Trophoblast cell (in vitro differentiated cells and primary cell): ENCODE results near the gene TMEM178B.
A peak's percentile ranks its signal among the peaks of the same experiment; 100 is the strongest.

Experiments
- DNase-seq, 2 donors: peaks; one replicate each; pipeline ENCODE4 v3.0.0-alpha.2; 2016
- H2AFZ ChIP-seq: 2 replicates; pipeline ENCODE4 v1.6.1; 2013; ENCODE audit warnings: low read length, moderate library complexity, mild to moderate bottlenecking; ENCODE audit not compliant: insufficient read depth, poor library complexity
- H2AK5ac ChIP-seq: 2 replicates; pipeline ENCODE4 v1.6.1; 2013; ENCODE audit warnings: mild to moderate bottlenecking, low read length
- H2BK120ac ChIP-seq: 2 replicates; pipeline ENCODE4 v1.6.1; 2013; ENCODE audit warnings: low read length, mild to moderate bottlenecking, moderate library complexity; ENCODE audit not compliant: insufficient read depth, poor library complexity
- H2BK12ac ChIP-seq: 2 replicates; pipeline ENCODE4 v1.6.1; 2013; ENCODE audit warnings: mild to moderate bottlenecking, low read length, moderate library complexity
- H2BK5ac ChIP-seq: 2 replicates; pipeline ENCODE4 v1.6.1; 2013; ENCODE audit warnings: low read length, low read depth, moderate library complexity, mild to moderate bottlenecking; ENCODE audit not compliant: poor library complexity
- H3K14ac ChIP-seq: 2 replicates; pipeline ENCODE4 v1.6.1; 2013; ENCODE audit warnings: mild to moderate bottlenecking, low read length
- H3K18ac ChIP-seq: 2 replicates; pipeline ENCODE4 v1.6.1; 2013; ENCODE audit warnings: mild to moderate bottlenecking, low read length
- H3K23ac ChIP-seq: 2 replicates; pipeline ENCODE4 v1.6.1; 2013; ENCODE audit warnings: low read length
- H3K27ac ChIP-seq: 2 replicates; pipeline ENCODE4 v1.5.1; 2013; ENCODE audit warnings: low read depth, mild to moderate bottlenecking, inconsistent platforms, low read length, moderate library complexity
- H3K27me3 ChIP-seq: 2 replicates; pipeline ENCODE4 v1.6.1; 2013; ENCODE audit warnings: inconsistent platforms, mild to moderate bottlenecking, low read length, moderate library complexity; ENCODE audit not compliant: insufficient read depth
- H3K36me3 ChIP-seq, 2 experiments: 1 replicate in 1 of 2; 2 replicates in 1 of 2; pipeline ENCODE4 v1.6.1; 2013; ENCODE audit warnings: low read length in 2 of 2, mild to moderate bottlenecking in 2 of 2, moderate library complexity in 1 of 2; ENCODE audit not compliant: insufficient read depth in 2 of 2, control insufficient read depth in 1 of 2
- H3K4ac ChIP-seq: 2 replicates; pipeline ENCODE4 v1.6.1; 2013; ENCODE audit warnings: low read depth, mild to moderate bottlenecking, low read length, moderate library complexity
- H3K4me1 ChIP-seq, 2 experiments: 1 replicate in 1 of 2; 2 replicates in 1 of 2; pipeline ENCODE4 v1.6.1; 2013; ENCODE audit warnings: low read length in 2 of 2, mild to moderate bottlenecking in 2 of 2, moderate library complexity in 1 of 2; ENCODE audit not compliant: insufficient read depth in 2 of 2, control insufficient read depth in 1 of 2
- H3K4me2 ChIP-seq: 2 replicates; pipeline ENCODE4 v1.6.1; 2013; ENCODE audit warnings: inconsistent platforms, mild to moderate bottlenecking, low read length, moderate library complexity
- H3K4me3 ChIP-seq: 2 replicates; pipeline ENCODE4 v1.5.1; 2013; ENCODE audit warnings: mild to moderate bottlenecking, low read depth, low read length, inconsistent platforms
- H3K79me1 ChIP-seq: one replicate; pipeline ENCODE4 v1.6.1; 2013; ENCODE audit warnings: low read length
- H3K79me2 ChIP-seq: 2 replicates; pipeline ENCODE4 v1.6.1; 2013; ENCODE audit warnings: low read length, mild to moderate bottlenecking; ENCODE audit not compliant: control insufficient read depth, insufficient read depth, poor library complexity
- H3K9ac ChIP-seq: 2 replicates; pipeline ENCODE4 v1.6.1; 2013; ENCODE audit warnings: mild to moderate bottlenecking, low read length
- H3K9me3 ChIP-seq: 2 replicates; pipeline ENCODE4 v1.6.1; 2013; ENCODE audit warnings: low read depth, mild to moderate bottlenecking, control low read depth, inconsistent platforms, low read length; ENCODE audit not compliant: insufficient read depth
- H4K12ac ChIP-seq: 2 replicates; pipeline ENCODE4 v1.6.1; 2013; ENCODE audit warnings: low read depth, mild to moderate bottlenecking, low read length, moderate library complexity
- H4K8ac ChIP-seq: 2 replicates; pipeline ENCODE4 v1.6.1; 2013; ENCODE audit warnings: low read depth, mild to moderate bottlenecking, low read length, moderate library complexity
- H4K91ac ChIP-seq: one replicate; pipeline ENCODE4 v1.6.1; 2013; ENCODE audit warnings: low read depth, mild to moderate bottlenecking, low read length, moderate library complexity
- WGBS: extraction: QIAGEN DNeasy Blood & Tissue Kit; methylation state at CpG from one replicate; pipeline ENCODE4 v1.1.7; 2013; ENCODE audit warnings: missing lambda C conversion rate; ENCODE audit not compliant: insufficient read length, insufficient coverage; ENCODE audit errors: extremely low coverage; 5-methylcytosine and 5-hydroxymethylcytosine counted together

TMEM178B gene

DNA sequence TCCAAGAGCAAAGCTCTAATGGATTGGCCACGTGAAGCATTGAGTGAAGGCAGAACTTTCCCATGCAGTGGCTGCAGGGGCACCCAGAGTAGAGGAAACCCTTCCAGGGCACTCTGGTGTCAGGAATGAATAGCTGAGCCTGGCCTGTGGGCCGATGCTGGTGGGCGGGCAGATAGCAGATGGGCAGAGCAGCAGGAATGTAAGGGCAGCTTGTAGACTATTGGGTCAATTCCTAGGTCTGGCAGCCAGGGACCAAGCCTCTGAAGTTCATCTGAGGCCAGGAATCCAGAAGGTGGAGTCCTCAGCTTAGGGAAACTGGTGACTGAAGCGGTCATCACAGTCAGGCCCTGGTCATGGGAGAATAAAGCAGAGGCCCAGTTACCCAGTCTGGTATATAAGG is 115.4 kb downstream of the TMEM178B start:
- Histone ChIP-seq H3K4ac (no peak overlapping the region), H3K36me3 (no peaks in the 10 kb centered on the region), H2AFZ (no peak overlapping the region), H3K14ac (no peak overlapping the region), H2AK5ac (no peak overlapping the region), H4K8ac (no peak overlapping the region), H2BK120ac (no peak overlapping the region), H4K12ac (no peak overlapping the region), H3K4me3 (no peak overlapping the region), H3K9ac (no peak overlapping the region), H3K4me1 (no peaks in the 10 kb centered on the region), H2BK5ac (no peak overlapping the region), H3K27me3 (no peaks in the 10 kb centered on the region), H3K79me1 (no peaks in the 10 kb centered on the region), H3K18ac (no peak overlapping the region), H3K79me2 (no peaks in the 10 kb centered on the region), H3K4me2 (no peak overlapping the region), H3K27ac (no peak overlapping the region), H4K91ac (no peak overlapping the region), H2BK12ac (no peak overlapping the region), H3K9me3 (no peaks in the 10 kb centered on the region), H3K23ac (no peak overlapping the region)
- DNase-seq, result peak in 1 of 2 donors; percentile 7
- no CpG with 5 or more reads among the region's 4 CpGs for WGBS

DNA sequence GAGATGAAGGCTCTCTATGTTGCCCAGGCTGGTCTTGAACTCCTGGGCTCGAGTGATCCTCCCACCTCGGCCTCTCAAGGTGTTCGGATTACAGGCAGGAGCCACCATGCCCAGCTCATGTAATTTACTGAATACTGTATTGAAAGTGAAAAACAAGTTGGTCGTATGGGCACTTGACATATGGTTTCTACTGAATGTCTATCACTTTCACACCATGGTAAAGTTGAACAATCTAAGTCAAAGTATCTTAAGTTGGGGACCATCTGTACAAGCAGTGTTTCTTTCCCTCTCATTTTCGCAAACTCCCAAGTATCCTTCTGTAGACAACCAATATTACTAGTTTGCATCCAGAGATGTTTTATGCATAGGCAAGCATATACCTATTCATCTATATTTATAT is 116.6 kb downstream of the TMEM178B start:
- H3K27me3 ChIP-seq, result no peaks in the 10 kb centered on the region
- no peaks in the 10 kb centered on the region for H3K4me1 ChIP-seq
- H3K4ac ChIP-seq, result no peak overlapping the region
- no peaks in the 10 kb centered on the region for H3K79me2 ChIP-seq
- DNase-seq, result no peak
- H4K12ac ChIP-seq, result no peak overlapping the region
- no peak overlapping the region for H4K91ac ChIP-seq
- no peak overlapping the region for H3K4me3 ChIP-seq
- no peak overlapping the region for H3K9ac ChIP-seq
- H3K23ac ChIP-seq, result no peak overlapping the region
- no peak overlapping the region for H3K18ac ChIP-seq
- WGBS, result no CpG with 5 or more reads among the region's 5 CpGs
- H2AFZ ChIP-seq, result no peak overlapping the region
- H4K8ac ChIP-seq, result no peak overlapping the region
- H2BK120ac ChIP-seq, result no peak overlapping the region
- H3K79me1 ChIP-seq, result no peaks in the 10 kb centered on the region
- H3K27ac ChIP-seq, result no peak overlapping the region
- no peak overlapping the region for H2BK5ac ChIP-seq
- no peak overlapping the region for H3K14ac ChIP-seq
- no peak overlapping the region for H3K4me2 ChIP-seq
- H2BK12ac ChIP-seq, result no peak overlapping the region
- no peak overlapping the region for H2AK5ac ChIP-seq
- H3K9me3 ChIP-seq, result no peaks in the 10 kb centered on the region
- H3K36me3 ChIP-seq, result no peaks in the 10 kb centered on the region

GRCh38 chr7:141191277-141191676 is 117.4 kb downstream of the TMEM178B start:
- H3K4me3 ChIP-seq, result no peak overlapping the region
- no peak overlapping the region for H3K4ac ChIP-seq
- H3K4me2 ChIP-seq, result no peak overlapping the region
- no peaks in the 10 kb centered on the region for H3K79me1 ChIP-seq
- H3K79me2 ChIP-seq, result no peaks in the 10 kb centered on the region
- no peak overlapping the region for H3K9ac ChIP-seq
- no peak overlapping the region for H3K14ac ChIP-seq
- no peak overlapping the region for H3K18ac ChIP-seq
- no peaks in the 10 kb centered on the region for H3K4me1 ChIP-seq
- no peak overlapping the region for H3K23ac ChIP-seq
- no peak overlapping the region for H2BK5ac ChIP-seq
- no peak overlapping the region for H2AK5ac ChIP-seq
- no peaks in the 10 kb centered on the region for H3K9me3 ChIP-seq
- H2BK120ac ChIP-seq, result no peak overlapping the region
- no peak overlapping the region for H4K12ac ChIP-seq
- no peak overlapping the region for H2AFZ ChIP-seq
- no peak overlapping the region for H3K27ac ChIP-seq
- no CpG with 5 or more reads among the region's 3 CpGs for WGBS
- no peak overlapping the region for H4K8ac ChIP-seq
- no peak for DNase-seq
- H2BK12ac ChIP-seq, result no peak overlapping the region
- no peak overlapping the region for H4K91ac ChIP-seq
- no peaks in the 10 kb centered on the region for H3K27me3 ChIP-seq
- no peaks in the 10 kb centered on the region for H3K36me3 ChIP-seq

GRCh38 chr7:141193066-141193465 is 119.2 kb downstream of the TMEM178B start:
- no peak overlapping the region for H3K23ac ChIP-seq
- DNase-seq, result no peak
- peaks cover 0 to under 1% of the 10 kb centered on the region in 2 experiments for H3K4me1 ChIP-seq
- no peak overlapping the region for H4K12ac ChIP-seq
- H2BK12ac ChIP-seq, result no peak overlapping the region
- H3K79me1 ChIP-seq, result no peaks in the 10 kb centered on the region
- H3K79me2 ChIP-seq, result no peaks in the 10 kb centered on the region
- no peak overlapping the region for H3K9ac ChIP-seq
- WGBS, result no CpG with 5 or more reads among the region's 4 CpGs
- no peak overlapping the region for H3K4ac ChIP-seq
- no peak overlapping the region for H3K4me3 ChIP-seq
- no peak overlapping the region for H2BK5ac ChIP-seq
- no peak overlapping the region for H2AK5ac ChIP-seq
- H3K27ac ChIP-seq, result no peak overlapping the region
- H3K27me3 ChIP-seq, result no peaks in the 10 kb centered on the region
- H2BK120ac ChIP-seq, result no peak overlapping the region
- H2AFZ ChIP-seq, result no peak overlapping the region
- no peak overlapping the region for H3K18ac ChIP-seq
- H4K91ac ChIP-seq, result no peak overlapping the region
- no peak overlapping the region for H3K4me2 ChIP-seq
- no peak overlapping the region for H3K14ac ChIP-seq
- H3K9me3 ChIP-seq, result no peaks in the 10 kb centered on the region
- no peak overlapping the region for H4K8ac ChIP-seq
- H3K36me3 ChIP-seq, result no peaks in the 10 kb centered on the region
